ENCODE measurements around the gene GRID2IP. TPM values are rescaled to one million over a fixed set of nuclear protein-coding genes. Genes with fewer than 3 reads are reported as not detected.
"Not testable (repeated sequence)": the region's sequence is repeated elsewhere in the genome, so short reads cannot be mapped to it uniquely, and the experiment has no call there.

The GRID2IP gene
- total RNA-seq, 1 experiment from 2014 or later = 3.0 TPM

GRCh38 chr7:6465862-6466261 is 85.4 kb downstream of the GRID2IP start:
- Mint-ChIP-seq H3K36me3 (peaks cover 77% of the 10 kb centered on the region), H3K27ac (no peak overlapping the region), H3K9me3 (peaks cover 24% of the 10 kb centered on the region), H3K4me3 (no peak overlapping the region), H3K4me1 (no peaks in the 10 kb centered on the region), H3K27me3 (ENCODE audit: low read depth) (no peaks in the 10 kb centered on the region)
- TF ChIP-seq, protein P1, sequence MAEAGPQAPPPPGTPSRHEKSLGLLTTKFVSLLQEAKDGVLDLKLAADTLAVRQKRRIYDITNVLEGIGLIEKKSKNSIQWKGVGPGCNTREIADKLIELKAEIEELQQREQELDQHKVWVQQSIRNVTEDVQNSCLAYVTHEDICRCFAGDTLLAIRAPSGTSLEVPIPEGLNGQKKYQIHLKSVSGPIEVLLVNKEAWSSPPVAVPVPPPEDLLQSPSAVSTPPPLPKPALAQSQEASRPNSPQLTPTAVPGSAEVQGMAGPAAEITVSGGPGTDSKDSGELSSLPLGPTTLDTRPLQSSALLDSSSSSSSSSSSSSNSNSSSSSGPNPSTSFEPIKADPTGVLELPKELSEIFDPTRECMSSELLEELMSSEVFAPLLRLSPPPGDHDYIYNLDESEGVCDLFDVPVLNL (CRISPR knock-in tag; IDR thresholded peaks at IDR 0.05; ENCODE audit: borderline replicate concordance, low read depth) = no peak
- TF ChIP-seq E2F1 (CRISPR knock-in tag; IDR thresholded peaks at IDR 0.05) = no peak
- POLR2A ChIA-PET = no interaction called here
- ATAC-seq (no peak), DNase-seq (ENCODE audit: low spot score) (no peak)
- CTCF ChIA-PET = no interaction called here

GRCh38 chr7:6463609-6464008 is 87.7 kb downstream of the GRID2IP start:
- H3K27me3 Mint-ChIP-seq (ENCODE audit: low read depth); H3K4me3 Mint-ChIP-seq; ATAC-seq; POLR2A ChIA-PET; H3K4me1 Mint-ChIP-seq; DNase-seq (ENCODE audit: low spot score); H3K27ac Mint-ChIP-seq: not testable (repeated sequence)
- peaks cover 60% of the 10 kb centered on the region for H3K36me3 Mint-ChIP-seq
- CTCF ChIA-PET = interaction anchor here (0.6 kb wide), 1 partner anchor 133 kb away, joined by 4 read pairs; no protein-coding TSS in a partner anchor
- peaks cover 24% of the 10 kb centered on the region for H3K9me3 Mint-ChIP-seq

GRCh38 chr7:6461946-6462550 is 89.2 kb downstream of the GRID2IP start:
- no peak for DNase-seq (ENCODE audit: low spot score)
- POLR2A ChIA-PET = no interaction called here
- no peak for TF ChIP-seq SMAD3 (CRISPR knock-in tag; IDR thresholded peaks at IDR 0.05; ENCODE audit: borderline replicate concordance)
- TF ChIP-seq SOX15 (CRISPR knock-in tag; IDR thresholded peaks at IDR 0.05) = no peak
- no peak for TF ChIP-seq OVOL2 (CRISPR knock-in tag; IDR thresholded peaks at IDR 0.05; ENCODE audit: borderline replicate concordance)
- TF ChIP-seq NR3C1 (CRISPR knock-in tag; conservative IDR thresholded peaks at IDR 0.05; ENCODE audit: low read depth) = no peak
- no peak for TF ChIP-seq ZNF512 (CRISPR knock-in tag; IDR thresholded peaks at IDR 0.05; ENCODE audit: borderline replicate concordance)
- no peak for TF ChIP-seq TCF7 (CRISPR knock-in tag; IDR thresholded peaks at IDR 0.05; ENCODE audit: low read depth)
- TF ChIP-seq E2F1 (CRISPR knock-in tag; IDR thresholded peaks at IDR 0.05) = no peak
- TF ChIP-seq AFF4 (CRISPR knock-in tag; IDR thresholded peaks at IDR 0.05; ENCODE audit: borderline replicate concordance) = no peak
- no peak for TF ChIP-seq GABPB1 (CRISPR knock-in tag; IDR thresholded peaks at IDR 0.05)
- no peak for TF ChIP-seq JUN (CRISPR knock-in tag; IDR thresholded peaks at IDR 0.05)
- no peak for TF ChIP-seq ZNF281 (CRISPR knock-in tag; IDR thresholded peaks at IDR 0.05)
- Mint-ChIP-seq H3K27me3 (ENCODE audit: low read depth) (no peaks in the 10 kb centered on the region), H3K36me3 (peaks cover 44% of the 10 kb centered on the region), H3K27ac (no peak overlapping the region), H3K9me3 (peaks cover 18% of the 10 kb centered on the region), H3K4me3 (no peak overlapping the region), H3K4me1 (no peaks in the 10 kb centered on the region)
- CTCF ChIA-PET = no interaction called here
- ATAC-seq = no peak

Measured in WTC11 (cell line).